Cardiac muscle cell (in vitro differentiated cells and primary cell): ENCODE data around the gene AQR. TPM values are rescaled to one million over a fixed set of nuclear protein-coding genes. Genes with fewer than 3 reads are reported as not detected.
"Not testable (repeated sequence)": the region's sequence is repeated elsewhere in the genome, so short reads cannot be mapped to it uniquely, and the experiment has no call there.

Experiments used
- DNase-seq, 2 donors: peaks; one replicate each; pipeline versions ENCODE4 v3.0.0 to v3.0.0-alpha.2; 2010 to 2017; ENCODE audit warnings: low read depth in 1 of 2, low spot score in 1 of 2
- H3K27ac ChIP-seq: fragments of 200-600 bp; sonication (generic); 2 replicates; pipeline ENCODE4 v1.5.1; 2016
- H3K27me3 ChIP-seq: fragments of 200-600 bp; sonication (generic); 2 replicates; pipeline ENCODE4 v1.6.0; 2016; ENCODE audit warnings: control low read depth
- H3K36me3 ChIP-seq: fragments of 200-600 bp; sonication (generic); 2 replicates; pipeline ENCODE4 v1.5.1; 2016; ENCODE audit warnings: control low read depth
- H3K4me1 ChIP-seq: fragments of 200-600 bp; sonication (generic); 2 replicates; pipeline ENCODE4 v1.8.1; 2017; ENCODE audit warnings: low read depth, mild to moderate bottlenecking, mixed run types
- H3K4me3 ChIP-seq: fragments of 200-600 bp; sonication (generic); 2 replicates; pipeline ENCODE4 v1.5.1; 2016; ENCODE audit warnings: mild to moderate bottlenecking
- H3K9me3 ChIP-seq: fragments of 200-600 bp; sonication (generic); 2 replicates; pipeline ENCODE4 v1.5.1; 2017; ENCODE audit warnings: low read depth, mild to moderate bottlenecking, control low read depth
- polyA plus RNA-seq: library from polyadenylated mRNA; unstranded; fragments of >200 nt; fragmentation: Nextera tagmentation; extraction: Ambion mirVana; gene quantifications from 2 replicates; pipeline ENCODE4 v1.2.1, GENCODE V29; 2016
- total RNA-seq: library from RNA; depleted of rRNA; stranded (reverse); fragments of >200 nt; gene quantifications from 2 replicates; pipeline ENCODE4 v1.2.3, GENCODE V29; 2016
- TF ChIP-seq, protein P1 (sequence below): IDR thresholded peaks from 2 replicates; pipeline ENCODE4 v1.5.1; 2012; ENCODE audit warnings: low read depth, mild to moderate bottlenecking, low read length

AQR gene
- total and polyA plus RNA-seq, 2 experiments from 2014 or later = 14.7 to 20.6 TPM

- H3K36me3 ChIP-seq = peaks cover 3% of the 10 kb centered on the region
- no peak overlapping the region for H3K4me3 ChIP-seq
- DNase-seq = no peak
- TF ChIP-seq, protein P1, sequence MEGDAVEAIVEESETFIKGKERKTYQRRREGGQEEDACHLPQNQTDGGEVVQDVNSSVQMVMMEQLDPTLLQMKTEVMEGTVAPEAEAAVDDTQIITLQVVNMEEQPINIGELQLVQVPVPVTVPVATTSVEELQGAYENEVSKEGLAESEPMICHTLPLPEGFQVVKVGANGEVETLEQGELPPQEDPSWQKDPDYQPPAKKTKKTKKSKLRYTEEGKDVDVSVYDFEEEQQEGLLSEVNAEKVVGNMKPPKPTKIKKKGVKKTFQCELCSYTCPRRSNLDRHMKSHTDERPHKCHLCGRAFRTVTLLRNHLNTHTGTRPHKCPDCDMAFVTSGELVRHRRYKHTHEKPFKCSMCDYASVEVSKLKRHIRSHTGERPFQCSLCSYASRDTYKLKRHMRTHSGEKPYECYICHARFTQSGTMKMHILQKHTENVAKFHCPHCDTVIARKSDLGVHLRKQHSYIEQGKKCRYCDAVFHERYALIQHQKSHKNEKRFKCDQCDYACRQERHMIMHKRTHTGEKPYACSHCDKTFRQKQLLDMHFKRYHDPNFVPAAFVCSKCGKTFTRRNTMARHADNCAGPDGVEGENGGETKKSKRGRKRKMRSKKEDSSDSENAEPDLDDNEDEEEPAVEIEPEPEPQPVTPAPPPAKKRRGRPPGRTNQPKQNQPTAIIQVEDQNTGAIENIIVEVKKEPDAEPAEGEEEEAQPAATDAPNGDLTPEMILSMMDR = no peak
- H3K27me3 ChIP-seq = no peaks in the 10 kb centered on the region
- peaks cover 17% of the 10 kb centered on the region for H3K4me1 ChIP-seq
- H3K9me3 ChIP-seq = no peaks in the 10 kb centered on the region
- no peak overlapping the region for H3K27ac ChIP-seq
Observed at GRCh38 chr15:34976743-34977142, 7.2 kb upstream of the AQR start.

DNA sequence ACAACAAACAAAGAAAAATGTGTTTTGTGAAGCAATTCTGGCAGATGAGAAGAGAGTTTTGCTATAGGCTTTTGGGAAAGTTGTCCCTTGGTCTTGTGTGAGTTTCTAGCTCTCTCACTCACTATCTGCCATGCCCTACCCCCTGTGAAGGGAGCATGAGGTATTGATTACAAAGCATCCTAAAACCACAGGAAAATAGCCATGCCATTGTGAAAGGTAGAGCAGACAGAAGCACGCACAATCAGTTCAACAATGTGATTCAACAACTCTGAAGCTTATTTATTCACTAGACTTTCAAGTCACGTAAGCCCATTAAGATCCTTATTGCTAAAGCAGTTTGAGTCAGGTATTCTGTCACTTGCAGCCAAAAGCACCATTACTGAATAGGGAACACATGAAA is 6.5 kb upstream of the AQR start:
- TF ChIP-seq, protein P1 = no peak
- Histone ChIP-seq H3K4me3 (no peak overlapping the region), H3K4me1 (peaks cover 17% of the 10 kb centered on the region), H3K27ac (no peak overlapping the region), H3K27me3 (no peaks in the 10 kb centered on the region), H3K36me3 (no peaks in the 10 kb centered on the region), H3K9me3 (no peaks in the 10 kb centered on the region)
- DNase-seq = no peak

- Histone ChIP-seq H3K27ac (no peak overlapping the region), H3K9me3 (no peaks in the 10 kb centered on the region), H3K4me3 (no peak overlapping the region), H3K36me3 (no peaks in the 10 kb centered on the region), H3K4me1 (peaks cover 19% of the 10 kb centered on the region), H3K27me3 (no peaks in the 10 kb centered on the region)
- TF ChIP-seq, protein P1 = no peak
- DNase-seq = peak in 1 of 2 donors; percentile 31
Observed at GRCh38 chr15:34973512-34973911, 4.0 kb upstream of the AQR start.

- not testable (repeated sequence) for H3K27ac ChIP-seq, H3K27me3 ChIP-seq, H3K9me3 ChIP-seq, H3K36me3 ChIP-seq, DNase-seq
- Histone ChIP-seq H3K4me1 (peaks cover 11% of the 10 kb centered on the region), H3K4me3 (peak overlapping the region; percentile 100)
Observed at GRCh38 chr15:34970098-34970643, 629 bp upstream of the AQR start.

GRCh38 chr15:34964277-34964676 is 5.3 kb downstream of the AQR start:
- Histone ChIP-seq H3K27ac (no peak overlapping the region), H3K9me3 (no peaks in the 10 kb centered on the region), H3K27me3 (no peaks in the 10 kb centered on the region), H3K4me1 (peaks cover 4% of the 10 kb centered on the region), H3K36me3 (peaks cover 10% of the 10 kb centered on the region), H3K4me3 (no peak overlapping the region)
- TF ChIP-seq, protein P1 = no peak
- no peak for DNase-seq

DNA sequence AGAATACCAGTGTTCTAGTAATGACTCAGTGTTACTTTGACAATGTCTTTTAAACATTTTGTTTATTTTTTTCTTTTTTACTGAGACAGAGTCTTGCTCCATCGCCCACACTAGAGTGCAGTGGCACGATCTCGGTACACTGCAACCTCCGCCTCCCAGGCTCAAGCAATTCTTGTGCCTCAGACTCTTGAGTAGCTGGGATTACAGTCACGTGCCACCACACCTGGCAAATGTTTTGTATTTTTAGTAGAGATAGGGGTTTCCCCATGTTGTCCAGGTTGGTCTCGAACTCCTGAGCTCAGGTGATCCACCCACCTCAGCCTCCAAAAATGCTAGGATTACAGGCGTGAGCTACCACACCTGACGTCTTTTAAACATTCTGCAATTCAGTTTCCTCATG is 15.7 kb downstream of the AQR start:
- Histone ChIP-seq H3K27ac (no peak overlapping the region), H3K9me3 (no peaks in the 10 kb centered on the region), H3K4me3 (no peak overlapping the region), H3K36me3 (peaks cover 17% of the 10 kb centered on the region), H3K27me3 (no peaks in the 10 kb centered on the region), H3K4me1 (no peaks in the 10 kb centered on the region)
- no peak for DNase-seq
- TF ChIP-seq, protein P1 = no peak
